ENCODE data around the gene LSAMP. TPM values are rescaled to one million over a fixed set of nuclear protein-coding genes. Genes with fewer than 3 reads are reported as not detected.
"Not testable (repeated sequence)": the region's sequence is repeated elsewhere in the genome, so short reads cannot be mapped to it uniquely, and the experiment has no call there.

The LSAMP gene
- total RNA-seq, 1 experiment from 2014 or later: not detected

DNA sequence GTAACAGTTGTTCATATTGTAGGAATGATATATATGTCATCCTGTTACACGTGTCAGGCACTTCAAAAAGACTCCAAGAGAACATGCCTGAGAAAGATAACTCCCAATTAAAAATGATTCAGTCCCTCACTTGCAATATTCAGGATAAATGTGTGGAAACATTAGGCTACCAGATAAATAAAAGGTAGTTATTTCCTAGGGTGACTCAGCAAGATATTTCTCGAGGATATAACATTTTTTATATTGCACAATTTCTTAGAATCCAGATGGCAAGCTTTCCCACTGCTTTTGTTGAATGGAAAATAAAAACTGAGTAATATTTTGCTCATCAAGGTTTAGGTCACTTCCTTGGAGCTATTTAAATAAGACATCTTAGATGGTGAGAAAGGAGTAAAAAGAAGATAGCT, 640.6 kb downstream of the LSAMP start:
- Mint-ChIP-seq H3K27ac (ENCODE audit: low read depth, unreplicated experiment) (peak overlapping the region; percentile 75), H3K36me3 (ENCODE audit: insufficient read depth, unreplicated experiment) (no peaks in the 10 kb centered on the region), H3K9me3 (ENCODE audit: unreplicated experiment) (no peaks in the 10 kb centered on the region), H3K4me1 (ENCODE audit: insufficient read depth, unreplicated experiment) (peaks cover 22% of the 10 kb centered on the region), H3K4me3 (ENCODE audit: unreplicated experiment) (no peak overlapping the region), H3K27me3 (ENCODE audit: insufficient read depth, unreplicated experiment) (no peaks in the 10 kb centered on the region)
- peak; percentile 88 for DNase-seq (ENCODE audit: unreplicated experiment)
- intact Hi-C loops (cut with micrococcal nuclease): loop anchor here (1.0 kb wide), 2 partner anchors 15 to 20 kb away; no protein-coding TSS in a partner anchor
- ChIA-PET POLR2A (interaction anchor here (0.6 to 2.3 kb wide), 5 partner anchors 10 to 881 kb away, joined by 3 to 18 read pairs (median 6); no protein-coding TSS in a partner anchor), CTCF (interaction anchor here (0.6 to 5.2 kb wide), 7 partner anchors 10 to 587 kb away, joined by 3 to 36 read pairs (median 4); no protein-coding TSS in a partner anchor)
- TF ChIP-seq, protein P1, sequence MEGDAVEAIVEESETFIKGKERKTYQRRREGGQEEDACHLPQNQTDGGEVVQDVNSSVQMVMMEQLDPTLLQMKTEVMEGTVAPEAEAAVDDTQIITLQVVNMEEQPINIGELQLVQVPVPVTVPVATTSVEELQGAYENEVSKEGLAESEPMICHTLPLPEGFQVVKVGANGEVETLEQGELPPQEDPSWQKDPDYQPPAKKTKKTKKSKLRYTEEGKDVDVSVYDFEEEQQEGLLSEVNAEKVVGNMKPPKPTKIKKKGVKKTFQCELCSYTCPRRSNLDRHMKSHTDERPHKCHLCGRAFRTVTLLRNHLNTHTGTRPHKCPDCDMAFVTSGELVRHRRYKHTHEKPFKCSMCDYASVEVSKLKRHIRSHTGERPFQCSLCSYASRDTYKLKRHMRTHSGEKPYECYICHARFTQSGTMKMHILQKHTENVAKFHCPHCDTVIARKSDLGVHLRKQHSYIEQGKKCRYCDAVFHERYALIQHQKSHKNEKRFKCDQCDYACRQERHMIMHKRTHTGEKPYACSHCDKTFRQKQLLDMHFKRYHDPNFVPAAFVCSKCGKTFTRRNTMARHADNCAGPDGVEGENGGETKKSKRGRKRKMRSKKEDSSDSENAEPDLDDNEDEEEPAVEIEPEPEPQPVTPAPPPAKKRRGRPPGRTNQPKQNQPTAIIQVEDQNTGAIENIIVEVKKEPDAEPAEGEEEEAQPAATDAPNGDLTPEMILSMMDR (IDR thresholded peaks at IDR 0.05; ENCODE audit: unreplicated experiment): no peak
- no TSS peak for BruUV-seq (replicated peaks)

GRCh38 chr3:115804200-115804599, 641.1 kb downstream of the LSAMP start:
- POLR2A ChIA-PET: interaction anchor here (1.1 to 2.3 kb wide), 4 partner anchors 13 to 20 kb away, joined by 4 to 18 read pairs (median 10); no protein-coding TSS in a partner anchor

DNA sequence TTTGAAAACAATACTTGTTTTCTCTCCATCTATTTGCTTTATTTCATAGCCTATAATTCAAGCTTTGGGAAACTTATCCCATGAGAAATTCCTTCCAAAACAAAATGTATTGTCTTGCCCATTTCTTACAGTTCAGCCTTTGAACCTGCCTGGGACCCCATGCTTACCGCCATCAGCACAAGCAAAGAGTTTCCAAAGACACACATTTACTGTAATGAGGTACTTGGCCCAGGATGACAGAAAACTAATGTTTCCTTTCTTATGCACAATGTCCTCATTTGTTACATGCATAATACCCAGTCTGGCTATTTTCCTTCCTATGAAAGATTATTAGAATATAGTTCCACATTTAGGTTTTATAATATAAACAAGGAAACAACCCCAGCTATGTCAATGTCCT, 641.6 kb downstream of the LSAMP start:
- H3K4me3 Mint-ChIP-seq (ENCODE audit: unreplicated experiment): no peak overlapping the region
- H3K4me1 Mint-ChIP-seq (ENCODE audit: insufficient read depth, unreplicated experiment): peaks cover 22% of the 10 kb centered on the region
- peak overlapping the region; percentile 75 for H3K27ac Mint-ChIP-seq (ENCODE audit: low read depth, unreplicated experiment)
- BruUV-seq (replicated peaks): no TSS peak
- no peaks in the 10 kb centered on the region for H3K27me3 Mint-ChIP-seq (ENCODE audit: insufficient read depth, unreplicated experiment)
- intact Hi-C loops (cut with micrococcal nuclease): loop anchor here (1.0 kb wide), 2 partner anchors 14 to 19 kb away; no protein-coding TSS in a partner anchor
- no peaks in the 10 kb centered on the region for H3K36me3 Mint-ChIP-seq (ENCODE audit: insufficient read depth, unreplicated experiment)
- no peak for DNase-seq (ENCODE audit: unreplicated experiment)
- ChIA-PET POLR2A (interaction anchor here (0.6 to 2.3 kb wide), 4 partner anchors 14 to 146 kb away, joined by 3 to 12 read pairs (median 10); no protein-coding TSS in a partner anchor), CTCF (interaction anchor here (1.1 to 5.2 kb wide), 8 partner anchors 12 to 586 kb away, joined by 3 to 36 read pairs (median 5); no protein-coding TSS in a partner anchor)
- H3K9me3 Mint-ChIP-seq (ENCODE audit: unreplicated experiment): no peaks in the 10 kb centered on the region
- TF ChIP-seq, protein P1 (IDR thresholded peaks at IDR 0.05; ENCODE audit: unreplicated experiment): no peak

More at GRCh38 chr3:115804200-115804599, 641.1 kb downstream of the LSAMP start:
- intact Hi-C loops (cut with micrococcal nuclease): loop anchor here (1.0 kb wide), 2 partner anchors 15 to 20 kb away; no protein-coding TSS in a partner anchor
- no peaks in the 10 kb centered on the region for H3K9me3 Mint-ChIP-seq (ENCODE audit: unreplicated experiment)
- CTCF ChIA-PET: interaction anchor here (0.8 to 5.2 kb wide), 7 partner anchors 14 to 587 kb away, joined by 3 to 36 read pairs (median 5); no protein-coding TSS in a partner anchor
- TSS peak; percentile 89 for BruUV-seq (replicated peaks)
- peak overlapping the region; percentile 75 for H3K27ac Mint-ChIP-seq (ENCODE audit: low read depth, unreplicated experiment)
- H3K36me3 Mint-ChIP-seq (ENCODE audit: insufficient read depth, unreplicated experiment): no peaks in the 10 kb centered on the region
- DNase-seq (ENCODE audit: unreplicated experiment): no peak
- no peaks in the 10 kb centered on the region for H3K27me3 Mint-ChIP-seq (ENCODE audit: insufficient read depth, unreplicated experiment)
- H3K4me1 Mint-ChIP-seq (ENCODE audit: insufficient read depth, unreplicated experiment): peaks cover 22% of the 10 kb centered on the region
- TF ChIP-seq, protein P1 (IDR thresholded peaks at IDR 0.05; ENCODE audit: unreplicated experiment): no peak
- no peak overlapping the region for H3K4me3 Mint-ChIP-seq (ENCODE audit: unreplicated experiment)

DNA sequence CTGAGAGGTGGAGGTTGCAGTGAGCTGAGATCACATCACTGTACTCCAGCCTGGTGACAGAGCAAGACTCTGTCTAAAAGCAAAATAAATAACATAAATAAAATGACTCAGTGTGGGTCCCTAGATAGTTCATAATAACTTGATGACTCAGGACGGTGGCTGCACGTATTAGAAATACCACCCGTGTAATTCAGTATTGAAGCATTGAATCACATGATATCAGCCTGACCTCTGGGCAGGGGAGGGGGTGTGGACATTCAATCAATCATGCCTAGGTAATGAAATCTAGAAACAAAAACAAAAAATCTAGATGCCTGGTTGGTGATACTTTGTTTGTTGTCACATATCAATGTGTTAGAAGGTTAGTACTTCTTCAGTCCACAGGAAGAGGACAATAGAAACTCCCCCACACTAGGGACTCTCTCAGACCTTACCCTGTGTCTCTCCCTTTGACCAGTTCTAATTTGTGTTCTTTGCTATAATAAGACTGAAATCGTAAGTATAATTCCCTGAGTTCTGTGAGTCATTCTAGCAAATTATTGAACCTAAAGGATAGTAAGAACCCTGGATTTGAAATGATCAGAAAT, 644.7 kb downstream of the LSAMP start:
- Mint-ChIP-seq H3K27ac (ENCODE audit: low read depth, unreplicated experiment) (peak overlapping the region; percentile 75), H3K4me1 (ENCODE audit: insufficient read depth, unreplicated experiment) (peaks cover 22% of the 10 kb centered on the region), H3K36me3 (ENCODE audit: insufficient read depth, unreplicated experiment) (no peaks in the 10 kb centered on the region), H3K27me3 (ENCODE audit: insufficient read depth, unreplicated experiment) (no peaks in the 10 kb centered on the region), H3K4me3 (ENCODE audit: unreplicated experiment) (no peak overlapping the region), H3K9me3 (ENCODE audit: unreplicated experiment) (no peaks in the 10 kb centered on the region)
- ChIA-PET POLR2A (interaction anchor here (2.6 kb wide), 1 partner anchor 10 kb away, joined by 11 read pairs; no protein-coding TSS in a partner anchor), CTCF (interaction anchor here (0.9 to 1.6 kb wide), 2 partner anchors 10 to 16 kb away, joined by 3 to 4 read pairs; no protein-coding TSS in a partner anchor)
- no TSS peak for BruUV-seq (replicated peaks)
- intact Hi-C loops (cut with micrococcal nuclease): no loop called here
- peak; percentile 55 for DNase-seq (ENCODE audit: unreplicated experiment)
- TF ChIP-seq, protein P1 (IDR thresholded peaks at IDR 0.05; ENCODE audit: unreplicated experiment): no peak

- H3K36me3 Mint-ChIP-seq (ENCODE audit: insufficient read depth, unreplicated experiment); H3K9me3 Mint-ChIP-seq (ENCODE audit: unreplicated experiment); BruUV-seq (replicated peaks); H3K4me3 Mint-ChIP-seq (ENCODE audit: unreplicated experiment); intact Hi-C loops (cut with micrococcal nuclease); DNase-seq (ENCODE audit: unreplicated experiment); H3K27me3 Mint-ChIP-seq (ENCODE audit: insufficient read depth, unreplicated experiment): not testable (repeated sequence)
- Mint-ChIP-seq H3K27ac (ENCODE audit: low read depth, unreplicated experiment) (peak overlapping the region; percentile 75), H3K4me1 (ENCODE audit: insufficient read depth, unreplicated experiment) (peaks cover 27% of the 10 kb centered on the region)
- ChIA-PET CTCF (interaction anchor here (0.9 to 1.6 kb wide), 4 partner anchors 9 to 19 kb away, joined by 3 to 4 read pairs (median 3); no protein-coding TSS in a partner anchor), POLR2A (interaction anchor here (2.6 kb wide), 1 partner anchor 10 kb away, joined by 11 read pairs; no protein-coding TSS in a partner anchor)
These were observed 645.2 kb downstream of the LSAMP start for GRCh38 chr3:115800065-115800464.

Data from MCF 10A (cell line).